Esophagus (tissue), 2 donors: Measurements from ENCODE around the gene MRPL28. TPM values are rescaled to one million over a fixed set of nuclear protein-coding genes. Genes with fewer than 3 reads are reported as not detected.
A peak's percentile ranks its signal among the peaks of the same experiment; 100 is the strongest.

ENCODE experiments used
- H3K27ac ChIP-seq, 2 donors: one replicate each; pipeline ENCODE4 v1.5.1; 2013; ENCODE audit warnings: low read depth in 2 of 2, mild to moderate bottlenecking in 2 of 2, inconsistent platforms in 1 of 2, low read length in 1 of 2, moderate library complexity in 1 of 2
- H3K27me3 ChIP-seq, 2 donors: one replicate each; pipeline ENCODE4 v1.6.1; 2013; ENCODE audit warnings: low read length in 2 of 2, control low read depth in 1 of 2, mild to moderate bottlenecking in 1 of 2; ENCODE audit not compliant: insufficient read depth in 2 of 2, control insufficient read depth in 1 of 2
- H3K36me3 ChIP-seq, 2 donors: one replicate each; pipeline ENCODE4 v1.6.1; 2013; ENCODE audit warnings: low read length in 1 of 2; ENCODE audit not compliant: control insufficient read depth in 2 of 2, insufficient read depth in 2 of 2
- H3K4me1 ChIP-seq, 2 donors: one replicate each; pipeline ENCODE4 v1.6.1; 2013; ENCODE audit warnings: low read length in 1 of 2; ENCODE audit not compliant: control insufficient read depth in 2 of 2, insufficient read depth in 2 of 2
- H3K4me3 ChIP-seq, 2 donors: one replicate each; pipeline ENCODE4 v1.5.1; 2013; ENCODE audit warnings: low read length in 2 of 2, mild to moderate bottlenecking in 2 of 2, low read depth in 1 of 2, moderate library complexity in 1 of 2
- H3K9me3 ChIP-seq, 2 donors: one replicate each; pipeline ENCODE4 v1.6.1; 2013; ENCODE audit warnings: mild to moderate bottlenecking in 2 of 2, low read depth in 1 of 2, low read length in 1 of 2, moderate library complexity in 1 of 2; ENCODE audit not compliant: control insufficient read depth in 2 of 2, insufficient read depth in 1 of 2
- WGBS, 2 donors: extraction: QIAGEN DNeasy Blood & Tissue Kit; methylation state at CpG; one replicate each; pipeline ENCODE4 v1.1.7; 2013; 5-methylcytosine and 5-hydroxymethylcytosine counted together
- polyA plus RNA-seq, 2 donors: library from polyadenylated mRNA; stranded (reverse); fragments of 200-250 nt; gene quantifications; one replicate each; pipeline ENCODE4 v1.2.3, GENCODE V29; 2013
- donor health status: healthy with polysubstance abuse.
- donor health status: Bipolar disorder and iron deficiency.

The MRPL28 gene
- polyA plus RNA-seq, 2 donors, result 54.5 to 75.9 TPM

DNA sequence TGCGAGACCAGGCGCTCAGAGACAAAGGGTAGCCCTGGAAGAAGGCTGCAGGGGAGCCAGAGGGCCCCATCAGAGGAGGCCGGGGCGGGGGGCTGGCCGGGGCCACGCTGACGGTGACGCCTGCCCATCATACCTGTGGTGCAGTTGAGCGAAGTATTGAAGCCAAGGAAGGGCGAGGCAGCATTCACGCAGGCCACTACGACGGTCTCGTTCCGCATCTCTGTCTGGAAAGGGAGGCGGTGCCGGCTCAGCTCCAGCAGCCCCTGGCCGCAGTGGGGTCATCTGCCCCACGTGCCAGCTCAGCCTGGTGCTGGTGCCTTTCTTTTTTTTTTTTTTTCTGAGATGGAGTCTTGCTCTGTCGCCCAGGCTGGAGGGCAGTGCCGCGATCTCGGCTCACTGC is 4.9 kb upstream of the MRPL28 start:
- Histone ChIP-seq H3K4me3 (no peak overlapping the region), H3K9me3 (no peaks in the 10 kb centered on the region), H3K27me3 (no peaks in the 10 kb centered on the region), H3K4me1 (peaks cover 0 to 13% of the 10 kb centered on the region in 2 donors), H3K36me3 (peaks cover 0 to 53% of the 10 kb centered on the region in 2 donors), H3K27ac (no peak overlapping the region)
- WGBS, 2 donors, result 89 to 94% methylated on average over 23 of the region's 23 CpGs

DNA sequence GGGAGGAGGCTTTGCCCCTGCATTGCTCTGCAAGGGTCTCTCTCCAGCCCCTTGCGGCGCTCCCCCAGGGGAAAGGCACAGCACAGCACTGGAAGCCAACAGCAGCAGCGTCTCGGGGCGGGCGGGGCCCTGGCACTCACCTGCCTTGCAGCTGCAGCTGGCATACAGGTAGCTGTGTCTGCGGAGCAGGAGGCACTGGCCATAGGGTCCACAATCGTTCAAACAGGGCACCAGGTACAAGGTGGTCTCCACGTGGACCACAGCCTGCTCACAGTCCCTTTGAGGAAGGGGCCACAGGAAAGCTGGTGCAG is 4.2 kb upstream of the MRPL28 start:
- Histone ChIP-seq H3K27me3 (no peaks in the 10 kb centered on the region), H3K9me3 (no peaks in the 10 kb centered on the region), H3K4me3 (no peak overlapping the region), H3K36me3 (peaks cover 0 to 51% of the 10 kb centered on the region in 2 donors), H3K4me1 (peaks cover 0 to 12% of the 10 kb centered on the region in 2 donors), H3K27ac (no peak overlapping the region)
- WGBS, 2 donors, result 75 to 83% methylated on average over 9 of the region's 9 CpGs

DNA sequence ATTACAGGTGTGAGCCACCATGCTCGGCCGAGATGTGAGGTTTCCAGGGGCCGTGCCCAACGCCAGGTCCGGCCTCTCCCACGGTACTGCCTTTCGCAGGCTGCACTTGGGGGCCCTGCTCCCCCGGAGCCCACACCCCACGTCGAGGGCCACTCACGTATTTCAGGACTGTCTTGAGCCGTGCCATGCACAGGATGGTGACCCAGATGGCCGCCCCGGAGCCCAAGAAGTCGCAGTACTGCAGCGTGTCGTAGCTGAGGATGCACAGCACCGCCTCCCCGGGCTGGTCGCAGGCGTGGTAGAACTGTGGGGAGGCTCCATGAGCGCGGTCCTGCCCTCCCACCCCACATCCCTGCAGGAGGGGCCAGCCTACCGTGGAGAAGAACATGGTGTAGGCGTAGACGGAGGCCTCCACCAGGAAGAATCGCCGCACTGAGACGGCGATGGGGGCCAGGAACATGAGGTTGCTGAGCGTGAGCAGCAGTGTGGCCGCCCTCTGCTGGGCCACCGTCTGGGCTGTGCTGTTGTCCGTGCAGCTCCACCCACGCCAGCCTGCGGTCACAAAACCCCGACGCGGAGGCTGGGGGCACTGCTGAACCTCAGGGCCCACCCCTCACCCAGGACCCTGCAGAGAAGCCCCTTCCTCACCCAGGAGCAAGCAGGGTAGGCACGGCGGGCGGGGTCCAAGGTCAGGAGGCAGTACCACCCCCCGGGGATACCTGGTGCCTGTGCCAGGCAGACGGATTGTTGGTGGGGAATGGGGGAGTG is 3.7 kb upstream of the MRPL28 start:
- WGBS, 2 donors, result 94 to 95% methylated on average over 38 to 44 of the region's 44 CpGs
- H3K36me3 ChIP-seq, result peaks cover 0 to 51% of the 10 kb centered on the region in 2 donors
- no peak overlapping the region for H3K4me3 ChIP-seq

DNA sequence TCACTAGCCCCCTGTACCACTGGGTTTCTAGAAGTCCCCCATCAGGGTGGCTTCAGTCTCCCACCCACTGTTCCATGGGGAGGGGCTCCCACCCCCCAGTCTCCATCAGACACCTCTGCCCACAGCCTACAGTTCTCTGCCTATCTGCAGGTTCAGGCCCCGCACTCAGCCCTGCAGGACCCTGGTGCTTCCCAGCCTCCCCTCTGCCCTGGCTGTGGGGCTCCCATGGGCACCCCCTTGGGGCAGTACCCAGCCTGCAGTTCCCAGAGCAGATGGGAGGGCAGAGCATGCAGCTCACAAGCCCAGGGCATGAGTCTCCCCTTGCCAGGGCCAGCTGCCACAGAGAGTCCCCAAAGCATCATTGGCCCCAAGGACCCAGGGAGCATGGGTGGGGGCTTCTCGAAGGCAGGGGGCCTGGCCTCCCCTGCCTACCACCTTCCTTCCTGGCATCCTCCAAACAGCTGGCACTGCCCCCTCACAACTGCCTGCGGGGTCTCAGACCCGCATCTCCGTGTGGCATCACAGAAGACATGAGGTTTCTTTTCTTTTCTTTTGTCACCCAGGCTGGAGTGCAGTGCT is 2.8 kb upstream of the MRPL28 start:
- Histone ChIP-seq H3K4me3 (no peak overlapping the region), H3K4me1 (peaks cover 0 to 3% of the 10 kb centered on the region in 2 donors), H3K9me3 (no peaks in the 10 kb centered on the region), H3K27ac (no peak overlapping the region), H3K27me3 (no peaks in the 10 kb centered on the region), H3K36me3 (peaks cover 3 to 60% of the 10 kb centered on the region in 2 donors)
- 82 to 91% methylated on average over 5 of the region's 5 CpGs for WGBS, 2 donors

More for the DNA sequence above, 3.7 kb upstream of the MRPL28 start:
- Histone ChIP-seq H3K4me1 (peaks cover 0 to 10% of the 10 kb centered on the region in 2 donors), H3K27ac (no peak overlapping the region), H3K27me3 (no peaks in the 10 kb centered on the region), H3K9me3 (no peaks in the 10 kb centered on the region)

DNA sequence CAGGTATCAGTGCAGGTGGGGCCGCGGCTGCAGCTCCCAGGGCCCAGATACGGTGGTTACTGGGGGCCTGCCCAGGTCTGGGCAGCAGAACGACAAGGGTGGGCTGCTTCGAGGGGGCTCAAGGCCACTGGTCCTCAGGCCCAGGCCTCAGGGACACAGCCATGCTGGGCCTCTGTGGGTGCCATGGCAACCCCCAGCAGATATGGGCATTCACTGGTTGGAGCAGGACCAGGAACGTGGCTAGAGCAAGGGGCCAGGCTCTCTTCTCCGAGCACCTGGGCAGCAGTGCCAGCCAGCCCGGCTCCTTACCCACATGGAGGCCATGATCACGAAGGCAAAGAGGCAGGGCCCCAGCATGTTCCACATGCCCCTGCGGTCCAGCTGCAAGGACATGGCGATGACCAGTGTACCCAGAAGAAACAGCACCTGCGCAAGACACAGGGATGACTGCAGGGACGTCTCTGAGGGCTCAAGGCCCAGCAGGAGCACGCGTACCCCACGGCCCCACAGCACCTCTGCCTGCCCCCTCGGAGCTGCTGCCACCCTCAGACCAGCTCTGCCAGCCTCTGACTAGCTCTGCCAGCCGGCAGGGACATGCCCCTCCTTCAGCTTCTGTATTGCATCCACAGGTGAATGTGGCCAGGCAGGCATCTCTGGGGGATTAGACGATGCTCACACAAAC is 2.1 kb upstream of the MRPL28 start:
- Histone ChIP-seq H3K27me3 (no peaks in the 10 kb centered on the region), H3K27ac (no peak overlapping the region), H3K4me3 (no peak overlapping the region), H3K4me1 (peaks cover 0 to 3% of the 10 kb centered on the region in 2 donors), H3K9me3 (no peaks in the 10 kb centered on the region), H3K36me3 (peaks cover 3 to 63% of the 10 kb centered on the region in 2 donors)
- 86 to 89% methylated on average over 19 of the region's 19 CpGs for WGBS, 2 donors

DNA sequence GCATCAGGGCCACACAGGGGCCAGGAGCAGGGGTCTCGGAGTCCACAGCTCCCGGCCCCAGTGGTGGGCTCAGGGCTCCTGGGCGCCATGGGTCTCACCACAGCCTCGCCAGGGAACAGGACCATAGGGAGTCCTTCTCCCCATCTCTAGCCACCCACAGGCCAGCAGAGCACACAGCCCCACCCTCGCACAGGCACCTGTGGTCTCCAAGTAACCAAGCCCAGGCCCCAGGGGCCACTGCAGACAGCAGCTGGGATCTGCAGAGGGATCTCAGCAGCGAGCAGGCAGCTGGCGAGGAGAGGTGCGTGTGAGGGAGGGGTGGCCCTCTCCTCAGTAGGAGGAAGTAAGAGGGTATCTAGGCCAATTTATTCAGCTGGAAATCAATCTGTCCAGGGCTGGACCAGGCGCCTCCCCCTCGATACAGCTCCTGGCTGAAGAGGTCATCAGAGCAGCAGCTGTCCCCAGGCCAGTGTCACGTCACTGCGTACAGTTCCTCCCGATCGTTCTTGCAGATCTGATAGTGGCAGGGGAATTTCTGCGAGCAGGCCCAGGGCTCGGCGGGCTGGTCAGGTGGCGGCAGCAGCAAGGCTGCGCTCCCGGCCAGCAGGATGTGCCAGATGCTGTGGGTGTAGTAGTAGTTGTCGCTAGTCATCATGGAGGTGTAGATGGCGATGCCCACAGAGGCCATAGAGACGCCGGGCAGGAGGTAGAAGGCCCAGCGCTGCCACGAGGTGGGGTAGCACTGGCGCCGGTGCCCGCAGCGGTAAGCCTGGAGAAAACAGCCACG is 1.4 kb upstream of the MRPL28 start:
- Histone ChIP-seq H3K27ac (no peak overlapping the region), H3K27me3 (no peaks in the 10 kb centered on the region), H3K4me3 (no peak overlapping the region), H3K4me1 (peaks cover 0 to 3% of the 10 kb centered on the region in 2 donors), H3K9me3 (no peaks in the 10 kb centered on the region), H3K36me3 (peaks cover 3 to 59% of the 10 kb centered on the region in 2 donors)
- WGBS, 2 donors, result 86 to 90% methylated on average over 31 of the region's 31 CpGs

DNA sequence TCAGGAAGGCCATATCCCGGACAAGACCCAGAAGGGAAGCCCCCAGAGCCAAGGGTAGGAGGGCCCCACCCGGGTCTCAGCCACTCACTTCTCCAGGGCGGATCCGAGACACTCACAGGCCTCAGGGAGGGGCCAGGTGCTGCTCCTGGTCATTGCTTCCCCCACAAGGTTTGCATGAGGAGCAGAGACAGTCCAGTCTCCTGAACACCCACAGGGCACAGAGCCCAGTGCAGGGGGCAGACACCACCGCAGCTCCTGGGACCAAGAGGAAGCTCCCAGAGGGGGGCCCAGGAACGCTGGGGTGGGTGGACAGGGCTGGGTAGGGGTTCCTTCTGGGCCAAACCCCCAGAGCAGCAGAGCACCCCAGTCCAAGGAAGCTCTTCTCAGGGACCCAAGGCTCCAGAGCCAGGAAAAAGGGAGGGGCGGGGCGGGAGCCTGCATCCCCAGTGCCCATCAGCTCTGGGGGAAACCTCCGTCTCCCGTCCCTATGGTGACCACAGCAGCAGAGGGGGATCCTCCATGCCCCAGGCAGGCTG is 709 bp upstream of the MRPL28 start:
- H3K27me3 ChIP-seq, result no peaks in the 10 kb centered on the region
- peaks cover 3 to 59% of the 10 kb centered on the region in 2 donors for H3K36me3 ChIP-seq
- H3K27ac ChIP-seq, result peak overlapping the region in 1 of 2 donors; percentile 66
- H3K4me3 ChIP-seq, result no peak overlapping the region
- H3K4me1 ChIP-seq, result peaks cover 0 to 3% of the 10 kb centered on the region in 2 donors
- H3K9me3 ChIP-seq, result no peaks in the 10 kb centered on the region
- 49 to 53% methylated on average over 10 of the region's 10 CpGs for WGBS, 2 donors

DNA sequence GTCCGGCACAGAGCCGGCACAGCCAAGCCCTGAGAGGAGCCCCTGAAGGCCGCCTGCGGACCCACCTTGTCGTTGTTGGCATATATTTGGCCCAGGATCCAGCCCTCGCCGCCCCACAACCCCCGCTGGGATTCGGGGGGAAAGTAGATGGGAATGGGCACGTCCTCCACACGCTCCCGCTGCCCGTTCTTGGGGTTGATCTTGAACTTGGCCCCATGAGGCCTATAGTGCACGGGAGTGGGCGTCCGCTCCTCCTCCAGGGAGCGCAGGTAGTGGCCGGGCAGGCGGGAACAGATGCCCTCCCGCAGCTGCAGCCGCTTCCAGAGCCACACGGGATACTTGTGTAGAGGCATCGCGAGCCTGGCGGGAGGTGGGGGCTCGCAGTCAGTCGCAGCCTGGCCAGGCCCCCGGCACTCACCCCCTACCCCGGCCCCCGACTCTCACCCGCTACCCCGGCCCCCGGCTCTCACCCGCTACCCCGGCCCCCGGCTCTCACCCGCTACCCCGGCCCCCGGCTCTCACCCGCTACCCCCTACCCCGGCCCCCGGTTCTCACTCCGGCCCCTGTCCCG is 387 bp downstream of the MRPL28 start:
- H3K4me3 ChIP-seq, result peak overlapping the region; percentile 14 to 49
- H3K27ac ChIP-seq, result no peak overlapping the region
- H3K27me3 ChIP-seq, result no peaks in the 10 kb centered on the region

More for the DNA sequence above, 387 bp downstream of the MRPL28 start:
- Histone ChIP-seq H3K4me1 (peaks cover 0 to 3% of the 10 kb centered on the region in 2 donors), H3K9me3 (no peaks in the 10 kb centered on the region), H3K36me3 (peaks cover 3 to 56% of the 10 kb centered on the region in 2 donors)
- WGBS, 2 donors, result 19 to 26% methylated on average over 38 to 44 of the region's 44 CpGs
